ENCODE results near the gene ZNF860. TPM values are rescaled to one million over a fixed set of nuclear protein-coding genes. Genes with fewer than 3 reads are reported as not detected.

ZNF860 gene
- total RNA-seq, 1 donor, result 0.52 TPM

DNA sequence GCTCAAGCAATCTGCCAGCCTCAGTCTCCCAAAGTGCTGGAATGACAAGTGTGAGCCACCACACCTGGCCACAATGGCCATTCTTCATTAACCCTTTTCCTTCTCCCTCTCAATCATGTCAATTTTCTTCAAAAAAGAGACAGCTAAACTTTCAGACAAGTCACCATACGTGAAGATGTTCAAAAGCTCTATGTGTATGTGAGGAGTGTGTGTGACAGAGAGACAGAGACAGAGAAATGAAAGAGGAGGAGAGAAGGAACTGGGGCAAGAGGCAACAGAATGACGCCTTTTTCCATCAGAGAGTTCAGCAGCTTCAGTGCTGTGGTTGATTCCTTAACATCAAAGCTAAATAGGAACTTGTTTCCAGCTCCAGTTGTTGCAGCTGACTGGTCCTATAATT lies 27.9 kb upstream of the ZNF860 start:
- Histone ChIP-seq H3K4me1 (ENCODE audit: insufficient read depth, low read length) (no peaks in the 10 kb centered on the region), H3K9me3 (ENCODE audit: low read depth, low read length) (no peaks in the 10 kb centered on the region), H3K27me3 (ENCODE audit: insufficient read depth, low read length) (no peaks in the 10 kb centered on the region), H3K4me3 (ENCODE audit: low read length) (no peak overlapping the region)

DNA sequence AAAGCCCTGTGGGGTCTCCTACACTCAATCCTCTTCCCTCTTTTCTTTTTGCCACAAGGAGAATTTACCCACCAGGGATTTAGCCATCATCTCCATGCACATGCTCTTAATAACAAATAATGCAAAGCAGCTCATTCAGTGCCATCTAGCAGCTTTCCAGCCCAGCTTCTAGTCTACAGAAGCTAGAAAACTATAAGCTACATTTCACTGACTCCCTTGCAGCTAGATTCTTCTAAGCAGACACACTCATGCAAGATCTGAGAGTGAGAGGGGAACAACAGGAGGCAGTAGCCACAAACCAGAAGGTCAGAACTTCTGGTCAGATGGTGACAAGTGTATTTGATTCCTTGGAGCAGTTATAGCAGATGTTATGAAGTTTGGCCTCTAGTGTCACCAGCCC lies 26.0 kb upstream of the ZNF860 start:
- H3K4me3 ChIP-seq (ENCODE audit: low read length), result no peak overlapping the region
- no peaks in the 10 kb centered on the region for H3K27me3 ChIP-seq (ENCODE audit: insufficient read depth, low read length)
- H3K4me1 ChIP-seq (ENCODE audit: insufficient read depth, low read length), result peaks cover 4% of the 10 kb centered on the region
- H3K9me3 ChIP-seq (ENCODE audit: low read depth, low read length), result no peaks in the 10 kb centered on the region

DNA sequence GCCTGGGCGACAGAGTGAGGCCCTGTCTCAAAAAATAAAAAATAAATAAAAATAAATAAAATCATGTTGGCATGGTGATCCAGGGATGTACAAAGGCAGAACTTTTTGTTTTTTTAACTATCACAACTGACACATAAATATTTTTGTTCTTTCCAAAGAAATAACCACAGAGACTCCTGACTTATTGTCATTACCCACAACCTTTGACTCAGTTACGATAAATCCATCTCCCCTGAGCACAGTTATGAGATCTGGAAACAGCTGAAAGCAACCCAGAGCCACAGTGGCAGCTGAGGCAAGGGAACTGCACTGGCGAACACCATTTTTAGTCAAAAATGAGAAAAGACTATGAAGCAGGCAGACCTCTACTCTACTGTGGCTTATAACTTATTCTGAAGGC lies 24.4 kb upstream of the ZNF860 start:
- Histone ChIP-seq H3K4me1 (ENCODE audit: insufficient read depth, low read length) (peaks cover 4% of the 10 kb centered on the region), H3K4me3 (ENCODE audit: low read length) (no peak overlapping the region), H3K9me3 (ENCODE audit: low read depth, low read length) (no peaks in the 10 kb centered on the region), H3K27me3 (ENCODE audit: insufficient read depth, low read length) (no peaks in the 10 kb centered on the region)

DNA sequence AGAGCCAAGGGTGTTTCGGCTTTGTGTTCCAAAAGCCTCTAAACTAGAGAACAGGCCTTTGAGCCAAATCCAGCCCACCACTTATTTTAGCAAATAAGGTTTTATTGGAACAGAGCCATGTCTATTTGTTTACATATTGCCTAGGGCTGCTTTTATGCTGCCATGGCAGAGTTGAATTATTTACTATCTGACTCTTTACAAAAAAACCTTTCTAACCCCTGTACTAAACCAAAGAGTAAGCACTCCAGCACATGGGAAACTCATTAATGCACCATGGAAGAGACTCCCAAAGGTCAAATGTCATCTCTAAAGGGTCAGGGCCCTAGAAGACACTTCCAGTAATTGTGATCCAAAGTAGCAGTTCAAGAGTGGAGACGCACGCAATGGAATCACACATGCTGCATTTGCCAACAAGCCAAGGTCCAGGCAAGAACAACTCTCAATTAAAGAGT lies 22.8 kb upstream of the ZNF860 start:
- Histone ChIP-seq H3K4me3 (ENCODE audit: low read length) (no peak overlapping the region), H3K27me3 (ENCODE audit: insufficient read depth, low read length) (no peaks in the 10 kb centered on the region), H3K9me3 (ENCODE audit: low read depth, low read length) (no peaks in the 10 kb centered on the region), H3K4me1 (ENCODE audit: insufficient read depth, low read length) (peaks cover 11% of the 10 kb centered on the region)

DNA sequence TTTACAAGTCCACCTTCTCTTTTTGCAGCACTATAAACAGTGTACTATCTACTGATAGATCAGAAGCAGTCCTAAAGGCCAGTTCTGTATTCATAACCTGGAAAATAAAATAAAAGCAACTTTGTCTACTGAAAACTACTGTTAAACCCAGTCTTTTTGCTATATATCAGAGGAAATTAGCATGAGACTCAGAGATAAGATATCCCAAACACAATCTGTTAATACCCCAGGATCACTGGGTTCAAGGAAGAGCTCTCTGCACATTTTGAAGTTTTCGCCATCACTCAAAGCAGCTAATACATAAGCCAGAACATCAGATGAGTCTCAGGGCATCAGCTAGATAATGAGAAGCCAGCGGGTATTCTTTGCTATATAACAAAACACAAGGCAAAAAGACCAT lies 22.3 kb upstream of the ZNF860 start:
- no peaks in the 10 kb centered on the region for H3K27me3 ChIP-seq (ENCODE audit: insufficient read depth, low read length)
- H3K4me3 ChIP-seq (ENCODE audit: low read length), result no peak overlapping the region
- H3K4me1 ChIP-seq (ENCODE audit: insufficient read depth, low read length), result peaks cover 11% of the 10 kb centered on the region
- H3K9me3 ChIP-seq (ENCODE audit: low read depth, low read length), result no peaks in the 10 kb centered on the region

DNA sequence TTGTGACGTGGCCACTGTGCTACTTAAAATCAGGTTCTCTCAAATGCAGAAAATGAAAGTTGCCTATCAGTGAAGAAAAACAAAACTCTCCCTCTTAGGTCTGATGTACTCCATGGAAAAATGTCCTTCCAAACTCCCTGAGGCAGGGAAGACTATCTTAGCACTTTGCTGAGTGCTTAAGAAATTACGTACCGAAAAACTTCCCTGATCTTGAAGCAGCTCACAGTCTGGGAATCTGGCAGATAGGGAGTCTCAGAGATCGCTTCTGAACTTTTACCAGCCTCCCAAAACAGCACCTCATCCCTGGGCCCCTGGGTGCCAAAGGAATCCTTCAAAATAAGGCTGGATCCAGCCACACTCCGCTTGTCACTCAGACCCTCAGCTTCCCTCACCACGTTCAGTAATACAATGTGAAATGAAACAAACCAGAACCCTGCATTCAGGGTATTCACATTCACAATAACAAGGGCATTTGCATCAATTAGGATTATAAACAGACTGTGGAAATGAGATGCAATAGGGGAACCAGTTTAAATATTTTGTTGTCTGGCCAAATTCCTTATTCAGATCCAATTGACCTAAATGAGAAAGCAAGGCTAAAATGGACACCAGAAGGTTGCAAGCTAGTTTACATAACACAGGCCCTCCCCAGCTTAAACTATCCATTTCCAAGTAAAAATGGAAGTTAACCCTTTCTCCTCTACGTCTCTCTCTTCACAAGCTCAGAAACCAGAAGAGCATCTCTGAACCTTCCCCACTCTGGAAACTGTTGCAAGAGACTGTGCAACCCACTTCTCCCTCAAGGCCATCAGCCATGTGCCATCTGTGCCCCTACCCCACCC lies 21.4 kb upstream of the ZNF860 start:
- Histone ChIP-seq H3K9me3 (ENCODE audit: low read depth, low read length) (no peaks in the 10 kb centered on the region), H3K4me1 (ENCODE audit: insufficient read depth, low read length) (peaks cover 11% of the 10 kb centered on the region), H3K4me3 (ENCODE audit: low read length) (no peak overlapping the region), H3K27me3 (ENCODE audit: insufficient read depth, low read length) (no peaks in the 10 kb centered on the region)

DNA sequence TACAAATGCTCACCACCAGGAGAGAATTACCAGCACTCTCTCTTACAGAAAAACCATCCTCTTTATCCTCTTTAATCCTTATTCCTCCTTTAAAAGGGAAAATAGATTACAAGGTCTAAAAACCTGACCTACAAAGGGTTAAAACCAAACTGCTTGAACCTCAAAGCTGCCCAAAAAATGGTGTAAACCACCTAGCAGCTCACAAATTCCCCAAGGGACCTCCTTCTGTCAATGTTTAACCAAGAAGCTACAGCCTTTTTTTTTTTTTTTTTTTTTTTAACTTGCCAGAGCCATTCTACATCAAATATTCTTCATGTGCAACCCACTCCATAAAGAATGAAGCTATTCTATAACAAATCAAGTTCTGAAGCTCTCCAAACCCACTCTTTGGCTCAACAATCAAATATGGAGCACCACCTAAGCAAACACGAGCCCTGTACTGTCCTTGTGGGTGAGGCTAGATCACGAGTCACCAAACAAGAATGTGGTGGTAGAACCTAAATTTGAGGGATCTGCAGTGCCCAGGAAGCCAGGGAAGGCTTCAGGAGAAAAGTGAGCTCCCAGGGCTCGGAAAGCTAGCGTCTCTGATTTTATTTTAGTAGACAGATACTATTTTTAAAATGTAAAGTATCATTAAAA lies 20.6 kb upstream of the ZNF860 start:
- Histone ChIP-seq H3K4me1 (ENCODE audit: insufficient read depth, low read length) (peaks cover 11% of the 10 kb centered on the region), H3K4me3 (ENCODE audit: low read length) (no peak overlapping the region), H3K27me3 (ENCODE audit: insufficient read depth, low read length) (no peaks in the 10 kb centered on the region), H3K9me3 (ENCODE audit: low read depth, low read length) (no peaks in the 10 kb centered on the region)

DNA sequence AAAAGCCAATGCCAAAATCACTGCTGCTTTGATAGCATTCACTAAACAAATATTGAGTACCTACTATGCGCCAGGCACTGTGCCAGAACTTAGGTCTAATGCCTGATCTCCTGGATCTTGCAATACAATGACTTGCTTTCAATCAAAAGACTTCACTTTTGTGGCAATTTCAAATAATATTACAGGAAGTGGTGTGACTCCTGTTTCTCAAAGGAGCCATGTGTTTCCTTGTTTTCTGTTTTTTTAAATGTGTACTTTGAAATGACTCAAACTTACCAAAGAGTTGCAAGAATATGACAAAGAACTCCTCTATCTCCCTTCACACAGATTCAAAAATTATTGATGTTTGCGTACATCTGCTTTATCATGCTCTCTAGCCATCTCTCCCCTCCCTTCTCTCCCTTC lies 18.7 kb upstream of the ZNF860 start:
- Histone ChIP-seq H3K4me3 (ENCODE audit: low read length) (no peak overlapping the region), H3K4me1 (ENCODE audit: insufficient read depth, low read length) (peaks cover 11% of the 10 kb centered on the region), H3K9me3 (ENCODE audit: low read depth, low read length) (no peaks in the 10 kb centered on the region), H3K27me3 (ENCODE audit: insufficient read depth, low read length) (no peaks in the 10 kb centered on the region)

DNA sequence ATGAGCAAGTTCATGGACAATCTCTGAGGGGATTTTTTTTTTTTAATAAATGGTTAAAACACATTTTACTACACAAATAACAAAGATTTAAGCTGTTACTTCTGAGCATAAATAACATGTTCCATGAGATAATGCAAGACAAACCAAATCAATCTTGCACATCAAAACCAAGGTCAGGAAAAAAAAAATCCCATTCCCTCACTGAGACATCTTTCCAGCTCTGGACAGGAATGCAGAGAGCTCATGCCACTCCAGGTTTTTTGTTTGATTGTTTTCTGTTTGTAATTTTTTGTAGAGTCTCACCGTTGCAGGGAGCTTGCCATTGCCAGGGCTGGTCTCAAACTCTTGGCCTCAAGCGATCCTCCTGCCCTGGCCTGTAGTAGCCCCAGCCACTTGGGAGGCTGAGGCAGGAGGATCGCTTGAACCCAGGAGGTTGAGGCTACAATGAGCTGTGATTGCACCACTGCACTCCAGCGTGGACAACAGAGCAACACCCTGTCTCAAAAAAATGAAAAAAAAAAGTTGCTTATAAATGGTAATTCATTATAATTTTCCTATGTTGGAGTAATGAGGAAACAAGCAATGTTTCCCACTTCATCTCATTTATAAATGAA lies 14.5 kb upstream of the ZNF860 start:
- Histone ChIP-seq H3K27me3 (ENCODE audit: insufficient read depth, low read length) (no peaks in the 10 kb centered on the region), H3K4me3 (ENCODE audit: low read length) (no peak overlapping the region), H3K9me3 (ENCODE audit: low read depth, low read length) (no peaks in the 10 kb centered on the region), H3K4me1 (ENCODE audit: insufficient read depth, low read length) (peaks cover 7% of the 10 kb centered on the region)

DNA sequence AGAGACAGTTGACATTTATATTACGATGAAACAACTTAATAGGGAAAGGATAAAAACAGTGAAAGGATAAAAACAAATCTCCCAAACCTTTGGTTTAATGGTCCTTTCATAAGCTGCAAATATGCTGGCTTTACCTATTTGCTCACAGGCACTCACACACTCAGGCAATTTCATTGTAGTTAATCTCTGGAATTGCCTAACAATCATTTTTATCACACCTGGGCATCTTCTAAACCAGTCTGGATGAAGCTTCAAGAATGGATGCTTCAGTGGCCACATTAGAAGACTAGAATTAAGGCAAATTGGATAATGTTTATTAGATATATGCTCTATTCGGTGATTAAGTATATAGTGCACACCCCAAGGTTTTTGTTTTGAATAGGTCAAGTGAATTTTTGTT lies 14.0 kb upstream of the ZNF860 start:
- Histone ChIP-seq H3K4me1 (ENCODE audit: insufficient read depth, low read length) (peaks cover 5% of the 10 kb centered on the region), H3K9me3 (ENCODE audit: low read depth, low read length) (no peaks in the 10 kb centered on the region), H3K27me3 (ENCODE audit: insufficient read depth, low read length) (no peaks in the 10 kb centered on the region), H3K4me3 (ENCODE audit: low read length) (no peak overlapping the region)

DNA sequence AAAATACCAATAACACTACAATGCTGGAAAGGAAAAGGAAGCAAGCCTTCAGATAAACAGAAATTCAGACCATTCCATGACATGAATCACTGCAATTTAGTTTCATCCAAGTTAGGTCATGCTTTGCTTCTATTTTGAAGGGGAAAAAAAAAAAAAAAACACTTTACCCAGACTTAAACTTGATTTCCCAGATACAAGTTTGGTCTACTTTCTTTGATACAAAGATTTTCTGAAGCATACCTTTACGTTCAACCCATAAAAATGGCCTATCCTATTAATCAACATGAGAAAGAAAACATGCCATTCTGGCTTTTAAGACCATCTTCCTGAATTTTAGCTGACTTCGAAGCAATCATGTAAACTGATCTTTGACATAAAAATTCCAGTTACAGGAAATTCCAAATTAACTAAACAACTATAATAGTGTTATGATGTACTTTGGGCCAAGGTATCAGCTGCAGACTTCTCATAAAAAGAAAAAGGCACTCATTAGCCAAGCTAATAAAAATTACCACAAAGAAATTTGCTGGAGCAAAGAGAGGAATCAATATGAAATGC lies 13.1 kb upstream of the ZNF860 start:
- Histone ChIP-seq H3K9me3 (ENCODE audit: low read depth, low read length) (no peaks in the 10 kb centered on the region), H3K4me3 (ENCODE audit: low read length) (no peak overlapping the region), H3K4me1 (ENCODE audit: insufficient read depth, low read length) (no peaks in the 10 kb centered on the region), H3K27me3 (ENCODE audit: insufficient read depth, low read length) (no peaks in the 10 kb centered on the region)

DNA sequence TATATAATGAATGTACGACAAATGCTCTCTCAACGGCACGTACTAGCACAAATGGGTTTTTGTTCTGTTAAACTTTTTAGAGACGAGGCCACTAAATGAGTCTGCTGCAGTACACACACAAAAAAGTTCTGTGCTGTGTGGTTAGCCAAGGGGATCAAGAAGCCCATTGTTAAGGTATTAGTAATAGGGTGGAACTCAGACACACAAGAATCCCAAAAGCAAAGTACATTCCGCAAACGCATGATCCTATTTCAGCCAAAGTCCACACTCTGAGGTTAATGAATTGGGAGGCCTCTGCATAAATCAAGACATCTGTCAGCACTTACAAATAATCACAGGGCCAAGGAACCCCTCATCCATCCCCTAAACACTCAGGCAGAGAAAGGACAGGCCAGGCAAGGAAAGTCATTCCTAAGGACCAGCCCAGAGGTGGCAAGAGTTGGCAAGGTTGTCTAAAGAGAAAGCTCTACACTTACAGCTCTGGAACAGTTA lies 12.6 kb upstream of the ZNF860 start:
- Histone ChIP-seq H3K27me3 (ENCODE audit: insufficient read depth, low read length) (no peaks in the 10 kb centered on the region), H3K4me1 (ENCODE audit: insufficient read depth, low read length) (no peaks in the 10 kb centered on the region), H3K9me3 (ENCODE audit: low read depth, low read length) (no peaks in the 10 kb centered on the region), H3K4me3 (ENCODE audit: low read length) (no peak overlapping the region)

DNA sequence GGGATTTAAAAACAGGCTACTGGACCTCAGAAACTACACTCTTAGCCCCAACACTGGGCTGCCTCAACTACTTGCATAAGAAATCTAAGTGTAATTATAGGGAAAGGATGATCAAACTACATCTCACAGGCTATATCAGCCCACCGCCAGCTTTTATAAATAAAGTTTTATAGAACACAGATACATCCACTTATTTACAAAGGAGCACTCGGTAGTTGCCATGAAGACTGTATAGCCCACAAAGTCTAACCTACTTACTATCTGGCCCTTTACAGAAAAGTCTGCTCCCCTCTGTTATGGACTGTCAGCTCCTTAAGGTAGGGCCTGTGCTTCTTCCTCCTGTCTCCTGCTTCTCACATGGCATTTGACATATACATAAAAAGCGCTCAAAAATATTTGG lies 9.9 kb upstream of the ZNF860 start:
- Histone ChIP-seq H3K27me3 (ENCODE audit: insufficient read depth, low read length) (no peaks in the 10 kb centered on the region), H3K4me3 (ENCODE audit: low read length) (no peak overlapping the region), H3K4me1 (ENCODE audit: insufficient read depth, low read length) (no peaks in the 10 kb centered on the region), H3K9me3 (ENCODE audit: low read depth, low read length) (no peaks in the 10 kb centered on the region)

DNA sequence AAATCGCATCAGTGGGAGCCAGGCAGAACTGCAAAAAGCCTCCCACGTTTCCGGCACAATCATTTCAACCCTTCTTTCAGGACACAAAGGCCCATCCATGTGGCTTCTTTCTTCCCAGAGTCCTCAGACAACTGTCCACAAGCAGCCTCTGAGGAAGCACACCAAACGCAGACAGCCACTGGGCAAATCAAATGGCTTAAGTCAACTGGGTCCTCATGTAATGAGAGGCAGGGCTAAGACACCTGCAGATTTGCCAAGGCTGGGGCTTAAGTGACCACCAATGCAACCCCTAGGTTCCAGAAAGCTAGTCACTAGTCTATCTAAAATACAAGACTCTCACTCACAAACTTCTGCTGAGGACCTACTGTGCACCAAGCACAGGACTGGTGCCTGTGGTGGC lies 8.5 kb upstream of the ZNF860 start:
- H3K4me3 ChIP-seq (ENCODE audit: low read length), result no peak overlapping the region
- peaks cover 4% of the 10 kb centered on the region for H3K27me3 ChIP-seq (ENCODE audit: insufficient read depth, low read length)
- no peaks in the 10 kb centered on the region for H3K9me3 ChIP-seq (ENCODE audit: low read depth, low read length)
- no peaks in the 10 kb centered on the region for H3K4me1 ChIP-seq (ENCODE audit: insufficient read depth, low read length)

DNA sequence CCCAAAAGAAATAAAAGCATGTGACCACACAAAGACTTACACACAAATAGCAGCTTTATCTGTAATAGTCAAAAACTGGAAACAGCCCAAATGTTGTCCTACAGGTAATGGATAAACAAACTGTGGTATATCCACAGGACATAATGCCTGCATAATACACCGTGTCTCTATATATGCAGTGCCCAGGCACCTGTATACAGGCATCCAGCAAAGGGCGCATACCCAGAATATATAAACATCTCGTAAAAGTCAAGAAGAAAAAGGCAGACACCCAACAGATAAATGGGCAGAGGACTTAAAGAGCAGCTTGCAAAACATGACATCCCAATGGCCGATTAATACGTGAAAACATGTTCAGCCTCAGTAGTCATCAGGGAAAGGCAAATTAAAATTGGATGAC lies 7.7 kb upstream of the ZNF860 start:
- Histone ChIP-seq H3K4me1 (ENCODE audit: insufficient read depth, low read length) (no peaks in the 10 kb centered on the region), H3K9me3 (ENCODE audit: low read depth, low read length) (no peaks in the 10 kb centered on the region), H3K27me3 (ENCODE audit: insufficient read depth, low read length) (peaks cover 11% of the 10 kb centered on the region), H3K4me3 (ENCODE audit: low read length) (no peak overlapping the region)

Measured in mononuclear cell (primary cell).